Left ventricle myocardium inferior (tissue), 1 donor: ENCODE results near the gene PLEKHA7. TPM values are rescaled to one million over a fixed set of nuclear protein-coding genes. Genes with fewer than 3 reads are reported as not detected.

ENCODE experiments used
- DNase-seq: peaks from one replicate; pipeline ENCODE4 v3.0.0-alpha.2; 2020
- H3K27ac ChIP-seq: fragments of 200-600 bp; replicated peaks from 2 replicates; pipeline ENCODE4 v1.8.0; 2021
- H3K27me3 ChIP-seq: fragments of 200-600 bp; 2 replicates; pipeline ENCODE4 v1.8.0; 2021; ENCODE audit warnings: low read depth
- H3K36me3 ChIP-seq: fragments of 200-600 bp; 2 replicates; pipeline ENCODE4 v1.8.0; 2021
- H3K4me1 ChIP-seq: fragments of 200-600 bp; 2 replicates; pipeline ENCODE4 v1.8.0; 2021
- H3K4me3 ChIP-seq: fragments of 200-600 bp; 2 replicates; pipeline ENCODE4 v1.8.0; 2021; ENCODE audit warnings: mild to moderate bottlenecking, moderate library complexity
- H3K9me3 ChIP-seq: fragments of 200-600 bp; replicated peaks from 2 replicates; pipeline ENCODE4 v1.8.0; 2021
- intact Hi-C: fragments of 100-400 bp; cut with micrococcal nuclease; formaldehyde crosslinking; loops from one replicate; pipeline ENCODE4 v1.11.0; 2022
- total RNA-seq: library from RNA; stranded (reverse); fragmentation: NEBNext Ultra II Directional; extraction: Animal tissue kit (Norgen Biotek cat#: 25700); gene quantifications from one replicate; pipeline ENCODE4 v1.2.1, GENCODE V29; 2021
- TF ChIP-seq, protein P1 (sequence below): fragments of 200-600 bp; IDR thresholded peaks from 2 replicates; pipeline ENCODE4 v1.8.0; 2021; ENCODE audit warnings: antibody characterized with exemption, mild to moderate bottlenecking, borderline replicate concordance
- donor health status: DM: no; HTN: yes; CAD: no; lungs with severe emphysema.

The PLEKHA7 gene
- total RNA-seq, 1 donor from 2014 or later, result 33.2 TPM

DNA sequence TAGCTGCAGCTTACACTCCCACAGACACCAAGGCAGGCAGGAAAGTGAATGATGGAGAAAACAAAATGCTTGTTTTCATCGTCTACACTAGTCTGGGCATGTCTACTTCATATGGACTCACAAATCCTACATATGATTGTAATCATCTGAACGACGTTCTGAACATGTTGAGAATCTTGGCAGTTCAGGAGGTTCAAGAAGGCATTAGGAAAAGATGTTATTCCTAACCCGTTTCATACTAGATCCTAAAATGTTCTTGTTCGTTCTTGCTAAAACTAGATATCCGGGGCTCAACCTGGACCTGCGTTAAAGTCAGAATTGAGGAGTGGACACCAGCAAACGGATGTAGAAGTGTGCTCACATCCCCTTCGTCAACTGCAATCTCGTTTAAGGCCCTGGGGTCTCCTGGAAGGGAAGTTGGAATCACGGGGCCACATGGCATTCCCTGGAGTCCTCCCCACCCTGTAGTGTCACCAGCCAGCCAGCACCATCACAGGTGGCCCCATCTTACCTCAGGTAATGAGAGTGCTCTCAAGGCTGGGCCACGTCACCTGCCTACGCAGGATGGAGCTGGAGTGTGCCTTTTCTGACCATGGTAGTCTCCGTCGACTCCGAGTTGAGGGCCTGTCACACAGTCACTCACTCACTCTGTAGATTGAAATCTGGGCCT lies 238.5 kb downstream of the PLEKHA7 start:
- no peak overlapping the region for H3K4me3 ChIP-seq
- H3K9me3 ChIP-seq, result no peaks in the 10 kb centered on the region
- no peaks in the 10 kb centered on the region for H3K27me3 ChIP-seq
- H3K4me1 ChIP-seq, result peaks cover 5% of the 10 kb centered on the region
- no peak overlapping the region for H3K27ac ChIP-seq
- intact Hi-C loops, result no loop called here
- TF ChIP-seq, protein P1, sequence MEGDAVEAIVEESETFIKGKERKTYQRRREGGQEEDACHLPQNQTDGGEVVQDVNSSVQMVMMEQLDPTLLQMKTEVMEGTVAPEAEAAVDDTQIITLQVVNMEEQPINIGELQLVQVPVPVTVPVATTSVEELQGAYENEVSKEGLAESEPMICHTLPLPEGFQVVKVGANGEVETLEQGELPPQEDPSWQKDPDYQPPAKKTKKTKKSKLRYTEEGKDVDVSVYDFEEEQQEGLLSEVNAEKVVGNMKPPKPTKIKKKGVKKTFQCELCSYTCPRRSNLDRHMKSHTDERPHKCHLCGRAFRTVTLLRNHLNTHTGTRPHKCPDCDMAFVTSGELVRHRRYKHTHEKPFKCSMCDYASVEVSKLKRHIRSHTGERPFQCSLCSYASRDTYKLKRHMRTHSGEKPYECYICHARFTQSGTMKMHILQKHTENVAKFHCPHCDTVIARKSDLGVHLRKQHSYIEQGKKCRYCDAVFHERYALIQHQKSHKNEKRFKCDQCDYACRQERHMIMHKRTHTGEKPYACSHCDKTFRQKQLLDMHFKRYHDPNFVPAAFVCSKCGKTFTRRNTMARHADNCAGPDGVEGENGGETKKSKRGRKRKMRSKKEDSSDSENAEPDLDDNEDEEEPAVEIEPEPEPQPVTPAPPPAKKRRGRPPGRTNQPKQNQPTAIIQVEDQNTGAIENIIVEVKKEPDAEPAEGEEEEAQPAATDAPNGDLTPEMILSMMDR, result no peak
- no peak for DNase-seq
- H3K36me3 ChIP-seq, result peaks cover 3% of the 10 kb centered on the region

DNA sequence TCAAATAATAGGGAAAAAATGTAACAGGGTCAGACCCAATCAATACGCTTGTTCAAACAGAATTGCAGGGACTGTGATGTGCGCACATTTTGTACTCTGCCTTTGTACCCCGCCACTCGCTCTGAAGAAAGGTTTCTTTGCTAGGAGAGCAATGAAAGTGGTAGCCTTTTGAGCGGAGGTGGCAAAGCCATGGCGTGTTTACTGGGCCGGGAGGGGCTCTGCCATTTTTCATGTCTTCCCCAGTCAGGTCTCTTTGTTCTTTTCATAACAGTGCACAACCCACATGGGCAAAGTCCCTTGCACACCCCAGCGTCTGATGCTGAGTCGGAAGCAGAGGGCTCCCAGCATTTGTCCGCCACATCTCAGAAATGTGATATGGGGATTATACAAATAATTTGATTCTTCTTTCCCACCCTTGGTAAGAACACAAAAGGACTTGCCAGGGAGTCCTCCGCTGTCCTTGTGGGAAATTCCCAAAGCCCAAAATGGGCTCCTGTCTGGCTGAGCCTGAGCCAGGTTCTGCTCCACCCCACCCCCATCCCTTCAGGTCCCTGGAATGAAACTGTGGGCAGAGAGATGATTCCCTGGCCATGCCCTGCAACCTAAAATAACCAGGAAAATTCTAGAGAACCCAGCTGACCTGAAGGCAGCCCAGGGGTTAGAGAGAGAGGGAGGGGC lies 239.1 kb downstream of the PLEKHA7 start:
- peaks cover 5% of the 10 kb centered on the region for H3K4me1 ChIP-seq
- H3K9me3 ChIP-seq, result no peaks in the 10 kb centered on the region
- TF ChIP-seq, protein P1, result no peak
- no peak overlapping the region for H3K27ac ChIP-seq
- H3K36me3 ChIP-seq, result peaks cover 3% of the 10 kb centered on the region
- H3K4me3 ChIP-seq, result no peak overlapping the region
- no peak for DNase-seq
- intact Hi-C loops, result no loop called here
- no peaks in the 10 kb centered on the region for H3K27me3 ChIP-seq

DNA sequence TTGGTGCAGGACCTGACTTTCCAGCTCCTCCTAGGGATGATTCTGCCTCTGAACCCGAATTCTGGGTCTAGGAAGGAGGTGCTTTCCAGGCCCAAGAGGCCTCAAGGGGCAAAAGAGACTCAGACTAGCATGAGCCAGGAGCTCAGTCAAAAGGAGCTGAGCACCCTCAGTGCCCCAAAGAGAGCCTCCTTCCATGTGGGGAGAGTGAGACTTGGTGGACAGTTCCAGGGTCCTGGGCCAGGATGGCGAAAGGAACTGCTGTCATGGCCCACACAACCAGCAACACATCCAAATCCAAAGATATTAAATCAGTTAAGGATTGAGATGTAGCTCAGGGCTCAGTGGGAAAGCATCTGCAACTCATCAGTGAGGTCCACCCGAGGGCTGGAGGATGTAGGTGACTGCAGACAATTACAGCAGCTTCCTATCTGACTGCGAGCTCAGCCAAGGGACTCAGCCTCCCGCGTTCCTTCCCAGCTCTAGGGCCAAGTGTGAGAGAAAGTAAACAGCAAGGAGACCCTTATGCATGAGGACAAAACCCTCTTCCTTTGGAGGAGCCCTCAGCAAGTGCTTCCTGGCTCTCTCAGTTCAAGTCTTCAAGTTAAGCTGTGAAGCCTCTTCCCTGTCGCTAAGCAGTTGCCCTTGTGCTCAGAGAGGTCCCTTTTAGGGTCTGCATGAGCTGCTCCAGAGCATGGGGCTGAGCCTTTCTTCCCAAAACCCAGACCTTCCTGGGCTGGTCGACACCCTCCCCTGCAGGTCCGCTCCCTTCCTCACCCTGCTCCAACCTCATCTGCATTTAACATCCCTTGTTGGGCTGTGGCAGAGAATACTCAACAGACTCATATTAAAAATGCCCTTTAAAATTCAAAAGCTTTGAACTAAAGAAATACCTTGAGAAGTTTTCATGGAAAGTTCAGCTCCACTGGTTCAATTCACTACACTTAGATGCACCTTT lies 240.0 kb downstream of the PLEKHA7 start:
- no peak overlapping the region for H3K27ac ChIP-seq
- H3K9me3 ChIP-seq, result no peaks in the 10 kb centered on the region
- intact Hi-C loops, result no loop called here
- TF ChIP-seq, protein P1, result no peak
- H3K36me3 ChIP-seq, result peaks cover 3% of the 10 kb centered on the region
- no peak overlapping the region for H3K4me3 ChIP-seq
- H3K27me3 ChIP-seq, result no peaks in the 10 kb centered on the region
- no peak for DNase-seq
- H3K4me1 ChIP-seq, result peaks cover 5% of the 10 kb centered on the region

DNA sequence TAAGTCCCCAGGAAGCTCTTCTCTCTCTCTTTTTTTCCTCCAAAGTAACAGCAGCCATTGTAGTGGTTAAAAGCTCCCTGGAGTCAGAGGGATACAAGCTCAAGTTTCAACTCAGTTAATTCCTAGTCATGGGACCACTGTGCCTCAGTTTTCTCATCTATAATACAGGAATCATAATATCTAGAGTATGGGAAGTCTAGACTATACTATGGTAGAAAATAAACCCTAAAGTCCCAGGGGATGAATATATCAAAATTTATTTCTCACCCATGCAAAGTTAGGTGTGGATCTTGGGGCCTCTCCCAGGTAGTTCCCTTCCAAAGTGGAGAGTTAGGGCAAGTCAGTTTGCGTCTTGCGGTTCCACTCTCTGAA lies 242.1 kb downstream of the PLEKHA7 start:
- Histone ChIP-seq H3K27ac (no peak overlapping the region), H3K4me1 (peaks cover 5% of the 10 kb centered on the region), H3K27me3 (no peaks in the 10 kb centered on the region), H3K36me3 (no peaks in the 10 kb centered on the region), H3K9me3 (no peaks in the 10 kb centered on the region), H3K4me3 (no peak overlapping the region)
- TF ChIP-seq, protein P1, result no peak
- no peak for DNase-seq
- intact Hi-C loops, result no loop called here

DNA sequence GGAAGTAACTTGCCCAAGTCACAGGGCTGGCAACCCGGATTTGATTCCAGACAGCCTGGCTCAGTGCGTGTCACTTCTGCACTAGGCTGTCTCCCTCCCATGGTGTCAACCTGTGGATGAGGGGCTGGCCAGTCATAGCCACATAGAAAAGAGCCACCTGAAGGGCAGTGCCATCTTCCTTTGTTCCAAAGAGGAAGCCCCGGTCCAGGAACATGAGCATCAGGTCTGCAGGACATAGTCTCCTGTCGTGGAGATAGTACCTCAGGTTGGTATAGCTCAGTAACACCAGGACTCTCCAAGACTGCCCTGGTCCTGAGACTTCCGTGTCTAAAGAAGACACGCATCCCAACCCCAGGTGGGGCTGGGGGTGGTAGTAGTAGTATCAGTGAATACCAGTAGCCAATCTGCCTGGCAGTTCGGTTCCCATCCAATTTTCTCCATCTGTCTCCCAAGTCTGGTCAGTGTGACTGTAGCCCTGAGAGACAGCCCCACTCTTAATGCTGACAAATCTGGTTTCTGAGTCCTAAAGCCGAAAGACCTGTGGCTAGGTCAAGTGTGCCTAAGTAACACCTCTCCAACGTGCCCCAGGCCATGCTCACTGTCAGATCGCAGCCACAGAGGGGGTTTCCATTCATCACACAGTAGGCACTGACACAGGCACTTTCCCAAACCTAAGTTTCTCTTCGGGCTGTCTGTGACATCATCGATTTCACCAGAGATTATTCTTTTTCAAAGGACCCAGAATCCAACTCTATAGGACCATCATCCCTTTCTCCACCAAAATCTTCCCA lies 242.7 kb downstream of the PLEKHA7 start:
- intact Hi-C loops, result no loop called here
- Histone ChIP-seq H3K27ac (no peak overlapping the region), H3K9me3 (no peaks in the 10 kb centered on the region), H3K4me3 (no peak overlapping the region), H3K4me1 (peaks cover 5% of the 10 kb centered on the region), H3K27me3 (no peaks in the 10 kb centered on the region), H3K36me3 (no peaks in the 10 kb centered on the region)
- TF ChIP-seq, protein P1, result no peak
- no peak for DNase-seq
